Mucosa of rectum (tissue), 2 donors: ENCODE results near the gene IMMP2L.
"Not testable (repeated sequence)": the region's sequence is repeated elsewhere in the genome, so short reads cannot be mapped to it uniquely, and the experiment has no call there.

Experiments used
- H3K27ac ChIP-seq, 2 donors: one replicate each; pipeline ENCODE4 v1.7.0; 2013; ENCODE audit warnings: inconsistent platforms in 2 of 2, low read depth in 2 of 2, low read length in 2 of 2
- H3K27me3 ChIP-seq, 2 donors: one replicate each; pipeline ENCODE4 v1.7.0; 2013; ENCODE audit warnings: low read length in 2 of 2; ENCODE audit not compliant: control insufficient read depth in 2 of 2, insufficient read depth in 2 of 2
- H3K36me3 ChIP-seq, 2 donors: one replicate each; pipeline ENCODE4 v1.7.0; 2013; ENCODE audit warnings: low read length in 2 of 2; ENCODE audit not compliant: control insufficient read depth in 2 of 2, insufficient read depth in 2 of 2
- H3K4me1 ChIP-seq, 2 donors: one replicate each; pipeline ENCODE4 v1.7.0; 2013; ENCODE audit warnings: low read length in 2 of 2, mild to moderate bottlenecking in 1 of 2; ENCODE audit not compliant: control insufficient read depth in 2 of 2, insufficient read depth in 2 of 2
- H3K4me3 ChIP-seq, 2 donors: one replicate each; pipeline ENCODE4 v1.7.0; 2013; ENCODE audit warnings: low read length in 2 of 2
- H3K9ac ChIP-seq, 2 donors: one replicate each; pipeline ENCODE4 v1.7.0; 2013; ENCODE audit warnings: low read length in 2 of 2, low read depth in 1 of 2, mild to moderate bottlenecking in 1 of 2
- H3K9me3 ChIP-seq, 2 donors: one replicate each; pipeline ENCODE4 v1.7.0; 2013; ENCODE audit warnings: low read length in 2 of 2; ENCODE audit not compliant: control insufficient read depth in 2 of 2
- donor health status: healthy.
- donor health status: Normal muscosa, but diverticular disease.

IMMP2L gene

GRCh38 chr7:111510584-111511378 is 51.5 kb downstream of the IMMP2L start:
- H3K9me3 ChIP-seq, result no peaks in the 10 kb centered on the region
- no peaks in the 10 kb centered on the region for H3K36me3 ChIP-seq
- H3K27ac ChIP-seq, result no peak overlapping the region
- no peaks in the 10 kb centered on the region for H3K4me1 ChIP-seq
- no peaks in the 10 kb centered on the region for H3K27me3 ChIP-seq
- no peak overlapping the region for H3K9ac ChIP-seq
- no peak overlapping the region for H3K4me3 ChIP-seq

DNA sequence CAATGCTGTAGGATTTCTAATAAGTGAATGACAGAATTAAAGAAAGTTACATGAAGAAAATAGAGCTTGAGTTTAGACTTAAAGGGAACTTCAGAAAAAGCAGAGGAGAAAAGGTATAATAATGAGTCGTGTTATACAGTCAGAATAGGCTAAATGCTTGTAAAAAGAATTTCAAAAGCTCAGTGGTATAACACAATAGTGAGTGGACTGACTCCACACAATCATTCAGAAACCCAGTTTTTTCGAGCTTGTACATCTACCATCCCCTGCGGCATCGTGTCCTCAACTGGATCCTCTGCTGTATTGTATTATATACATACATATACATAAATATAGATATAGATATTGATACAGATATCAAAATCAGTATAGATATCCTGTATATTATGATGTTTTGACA is 52.2 kb downstream of the IMMP2L start:
- Histone ChIP-seq H3K9ac (no peak overlapping the region), H3K9me3 (no peaks in the 10 kb centered on the region), H3K36me3 (no peaks in the 10 kb centered on the region), H3K27ac (no peak overlapping the region), H3K4me1 (no peaks in the 10 kb centered on the region), H3K27me3 (no peaks in the 10 kb centered on the region), H3K4me3 (no peak overlapping the region)

- Histone ChIP-seq H3K36me3 (no peaks in the 10 kb centered on the region), H3K9ac (no peak overlapping the region), H3K27ac (no peak overlapping the region), H3K9me3 (no peaks in the 10 kb centered on the region), H3K4me3 (no peak overlapping the region), H3K27me3 (no peaks in the 10 kb centered on the region), H3K4me1 (no peaks in the 10 kb centered on the region)
Measured at GRCh38 chr7:111509288-111509687, 53.0 kb downstream of the IMMP2L start.

GRCh38 chr7:111508387-111508786 is 53.9 kb downstream of the IMMP2L start:
- Histone ChIP-seq H3K27ac (no peak overlapping the region), H3K4me3 (no peak overlapping the region), H3K27me3 (no peaks in the 10 kb centered on the region), H3K9me3 (no peaks in the 10 kb centered on the region), H3K9ac (no peak overlapping the region), H3K4me1 (no peaks in the 10 kb centered on the region), H3K36me3 (no peaks in the 10 kb centered on the region)

- H3K9ac ChIP-seq, H3K4me1 ChIP-seq, H3K27me3 ChIP-seq, H3K27ac ChIP-seq, H3K9me3 ChIP-seq, H3K4me3 ChIP-seq, H3K36me3 ChIP-seq: not testable (repeated sequence)
Measured at GRCh38 chr7:111505422-111505821, 56.9 kb downstream of the IMMP2L start.

DNA sequence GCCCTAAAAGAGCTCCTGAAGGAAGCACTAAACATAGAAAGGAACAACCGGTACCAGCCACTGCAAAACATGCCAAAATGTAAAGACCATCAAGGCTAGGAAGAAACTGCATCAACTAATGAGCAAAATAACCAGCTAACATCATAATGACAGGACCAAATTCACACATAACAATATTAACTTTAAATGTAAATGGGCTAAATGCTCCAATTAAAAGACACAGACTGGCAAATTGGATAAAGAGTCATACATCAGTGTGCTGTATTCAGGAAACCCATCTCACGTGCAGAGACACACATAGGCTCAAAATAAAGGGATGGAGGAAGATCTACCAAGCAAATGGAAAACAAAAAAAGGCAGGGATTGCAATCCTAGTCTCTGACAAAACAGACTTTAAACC is 60.5 kb downstream of the IMMP2L start:
- not testable (repeated sequence) for H3K4me3 ChIP-seq, H3K36me3 ChIP-seq, H3K4me1 ChIP-seq, H3K27ac ChIP-seq, H3K9ac ChIP-seq, H3K27me3 ChIP-seq, H3K9me3 ChIP-seq

- no peaks in the 10 kb centered on the region for H3K27me3 ChIP-seq
- no peaks in the 10 kb centered on the region for H3K4me1 ChIP-seq
- no peaks in the 10 kb centered on the region for H3K36me3 ChIP-seq
- H3K9ac ChIP-seq, result no peak overlapping the region
- H3K9me3 ChIP-seq, result no peaks in the 10 kb centered on the region
- no peak overlapping the region for H3K27ac ChIP-seq
- no peak overlapping the region for H3K4me3 ChIP-seq
Measured at GRCh38 chr7:111499027-111499426, 63.3 kb downstream of the IMMP2L start.

DNA sequence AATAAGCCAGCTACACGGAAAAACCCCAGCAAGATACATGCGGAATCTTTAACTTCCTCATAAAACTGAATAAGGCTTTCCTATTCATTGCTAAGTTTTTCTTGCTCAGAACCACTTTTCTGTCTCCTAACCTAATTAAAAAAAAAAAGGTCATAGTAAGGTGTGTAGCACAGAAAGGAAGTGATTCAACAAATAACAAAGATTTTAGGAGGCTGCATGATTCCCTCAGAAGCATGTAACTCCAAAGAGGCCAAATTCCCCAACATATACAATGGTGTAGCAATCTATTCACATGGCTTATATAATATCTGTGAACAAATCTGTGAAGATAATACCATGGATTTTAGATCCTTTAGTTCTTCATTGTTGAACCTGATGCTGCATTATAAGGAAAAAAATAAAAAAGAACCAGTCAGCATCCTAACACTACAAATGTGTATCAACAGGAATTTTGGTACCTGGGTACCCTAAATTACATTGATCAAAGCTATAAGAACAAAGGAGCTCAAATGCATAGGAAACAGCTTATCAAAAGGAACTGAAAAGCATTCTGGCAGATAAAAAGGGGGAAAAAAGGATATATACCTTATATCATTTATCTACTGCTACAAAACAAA is 63.8 kb downstream of the IMMP2L start:
- H3K36me3 ChIP-seq, result no peaks in the 10 kb centered on the region
- H3K9me3 ChIP-seq, result no peaks in the 10 kb centered on the region
- no peak overlapping the region for H3K27ac ChIP-seq
- H3K4me1 ChIP-seq, result no peaks in the 10 kb centered on the region
- no peak overlapping the region for H3K9ac ChIP-seq
- H3K4me3 ChIP-seq, result no peak overlapping the region
- H3K27me3 ChIP-seq, result no peaks in the 10 kb centered on the region

DNA sequence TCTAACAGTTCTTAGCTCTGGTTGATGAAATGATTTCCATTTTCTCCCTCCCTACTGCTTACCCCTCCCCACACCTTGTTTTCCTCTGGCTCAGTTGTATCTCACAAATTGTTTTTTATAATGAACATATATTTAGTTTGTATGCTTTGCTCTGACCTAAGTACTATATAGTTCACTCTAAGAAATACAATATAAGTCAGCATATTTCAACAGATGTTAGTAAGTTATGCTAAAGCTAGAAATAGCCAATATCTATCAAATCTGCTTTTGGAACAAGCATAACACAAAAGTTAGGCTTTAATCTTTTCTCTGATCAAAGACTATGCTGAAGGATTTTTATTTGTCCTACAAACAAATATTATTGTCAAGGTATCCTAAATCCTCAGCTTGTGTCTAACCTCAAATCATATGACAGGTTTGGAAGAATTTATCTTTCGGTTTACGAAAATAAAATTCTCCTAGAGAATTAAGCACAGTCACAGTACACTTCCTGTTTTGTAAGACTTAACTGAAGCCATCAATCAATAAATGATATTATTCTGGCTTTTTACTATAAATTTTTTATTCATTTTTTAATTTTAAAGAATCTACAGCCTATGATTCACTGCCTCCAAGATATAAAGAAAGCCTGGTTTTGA is 67.0 kb downstream of the IMMP2L start:
- Histone ChIP-seq H3K4me3 (no peak overlapping the region), H3K27me3 (no peaks in the 10 kb centered on the region), H3K27ac (no peak overlapping the region), H3K36me3 (no peaks in the 10 kb centered on the region), H3K9me3 (no peaks in the 10 kb centered on the region), H3K4me1 (no peaks in the 10 kb centered on the region), H3K9ac (no peak overlapping the region)

DNA sequence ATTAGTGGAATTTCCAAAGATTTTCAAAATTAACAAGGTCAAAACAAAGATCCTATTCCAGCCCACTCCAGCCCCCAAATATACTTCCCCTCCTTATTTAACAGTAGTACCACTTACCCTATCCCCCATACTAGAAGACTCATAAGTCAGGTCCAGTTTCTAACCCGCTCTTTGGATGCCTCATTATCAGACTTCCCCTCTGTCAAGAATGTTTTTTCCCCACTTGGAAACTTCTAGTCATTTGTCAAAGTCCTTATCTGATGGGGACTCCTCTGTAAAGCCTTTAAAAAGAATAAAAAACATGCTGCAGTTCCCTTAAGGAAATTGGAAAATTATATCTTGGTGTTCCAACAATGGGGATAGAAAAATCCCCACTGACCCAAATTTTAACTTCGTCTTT is 70.1 kb downstream of the IMMP2L start:
- H3K9ac ChIP-seq, result no peak overlapping the region
- H3K27ac ChIP-seq, result no peak overlapping the region
- H3K4me1 ChIP-seq, result no peaks in the 10 kb centered on the region
- H3K4me3 ChIP-seq, result no peak overlapping the region
- H3K27me3 ChIP-seq, result no peaks in the 10 kb centered on the region
- H3K9me3 ChIP-seq, result no peaks in the 10 kb centered on the region
- no peaks in the 10 kb centered on the region for H3K36me3 ChIP-seq
